ENCODE measurements around the gene SPATS2L.

SPATS2L gene

GRCh38 chr2:200383380-200384110 is 77.1 kb downstream of the SPATS2L start:
- no peak overlapping the region for H2AFZ ChIP-seq (ENCODE audit: low read depth, low read length, severe bottlenecking)
- H3K27ac ChIP-seq (ENCODE audit: low read depth, low read length), result no peak overlapping the region
- H4K20me1 ChIP-seq (ENCODE audit: low read depth, low read length), result no peaks in the 10 kb centered on the region
- no peaks in the 10 kb centered on the region for H3F3A ChIP-seq (ENCODE audit: insufficient read depth)
- no peak overlapping the region for H3K4me2 ChIP-seq (ENCODE audit: low read depth, low read length, poor library complexity, severe bottlenecking)
- TF ChIP-seq EZH2phosphoT487 (conservative IDR thresholded peaks at IDR 0.05; ENCODE audit: low read length), result no peak
- no peak for TF ChIP-seq CTCF (IDR thresholded peaks at IDR 0.05; ENCODE audit: insufficient read depth, low read length, poor library complexity, severe bottlenecking)
- H3K79me2 ChIP-seq (ENCODE audit: insufficient read depth, low read length), result no peaks in the 10 kb centered on the region
- no peak overlapping the region for H3K9ac ChIP-seq (ENCODE audit: low read length)
- H3K36me3 ChIP-seq (ENCODE audit: low read length), result no peaks in the 10 kb centered on the region
- H3K27me3 ChIP-seq (ENCODE audit: low read length), result no peaks in the 10 kb centered on the region
- no peaks in the 10 kb centered on the region for H3K9me2 ChIP-seq (replicated peaks; ENCODE audit: insufficient read depth, low read length)
- no peaks in the 10 kb centered on the region for H3K9me3 ChIP-seq (ENCODE audit: insufficient read depth, low read length)
- H3K4me3 ChIP-seq (ENCODE audit: insufficient read depth, low read length, poor library complexity, severe bottlenecking), result no peak overlapping the region

GRCh38 chr2:200385063-200385635 is 78.7 kb downstream of the SPATS2L start:
- H2AFZ ChIP-seq (ENCODE audit: low read depth, low read length, severe bottlenecking), result no peak overlapping the region
- no peaks in the 10 kb centered on the region for H3F3A ChIP-seq (ENCODE audit: insufficient read depth)
- TF ChIP-seq EZH2phosphoT487 (conservative IDR thresholded peaks at IDR 0.05; ENCODE audit: low read length) (no peak), CTCF (IDR thresholded peaks at IDR 0.05; ENCODE audit: insufficient read depth, low read length, poor library complexity, severe bottlenecking) (no peak)
- H3K27me3 ChIP-seq (ENCODE audit: low read length), result no peaks in the 10 kb centered on the region
- H3K4me2 ChIP-seq (ENCODE audit: low read depth, low read length, poor library complexity, severe bottlenecking), result no peak overlapping the region
- H3K4me3 ChIP-seq (ENCODE audit: insufficient read depth, low read length, poor library complexity, severe bottlenecking), result no peak overlapping the region
- no peaks in the 10 kb centered on the region for H3K36me3 ChIP-seq (ENCODE audit: low read length)
- H3K79me2 ChIP-seq (ENCODE audit: insufficient read depth, low read length), result no peaks in the 10 kb centered on the region
- no peaks in the 10 kb centered on the region for H4K20me1 ChIP-seq (ENCODE audit: low read depth, low read length)
- H3K27ac ChIP-seq (ENCODE audit: low read depth, low read length), result no peak overlapping the region
- no peaks in the 10 kb centered on the region for H3K9me3 ChIP-seq (ENCODE audit: insufficient read depth, low read length)
- no peaks in the 10 kb centered on the region for H3K9me2 ChIP-seq (replicated peaks; ENCODE audit: insufficient read depth, low read length)
- no peak overlapping the region for H3K9ac ChIP-seq (ENCODE audit: low read length)

- TF ChIP-seq CTCF (IDR thresholded peaks at IDR 0.05; ENCODE audit: insufficient read depth, low read length, poor library complexity, severe bottlenecking) (no peak), EZH2phosphoT487 (conservative IDR thresholded peaks at IDR 0.05; ENCODE audit: low read length) (no peak)
- Histone ChIP-seq H3K27ac (ENCODE audit: low read depth, low read length) (no peak overlapping the region), H3K79me2 (ENCODE audit: insufficient read depth, low read length) (no peaks in the 10 kb centered on the region), H2AFZ (ENCODE audit: low read depth, low read length, severe bottlenecking) (no peak overlapping the region), H3K27me3 (ENCODE audit: low read length) (no peaks in the 10 kb centered on the region), H3K9me2 (replicated peaks; ENCODE audit: insufficient read depth, low read length) (no peaks in the 10 kb centered on the region), H3K4me3 (ENCODE audit: insufficient read depth, low read length, poor library complexity, severe bottlenecking) (no peak overlapping the region), H3K4me2 (ENCODE audit: low read depth, low read length, poor library complexity, severe bottlenecking) (no peak overlapping the region), H3K36me3 (ENCODE audit: low read length) (no peaks in the 10 kb centered on the region), H3F3A (ENCODE audit: insufficient read depth) (no peaks in the 10 kb centered on the region), H3K9ac (ENCODE audit: low read length) (no peak overlapping the region), H4K20me1 (ENCODE audit: low read depth, low read length) (no peaks in the 10 kb centered on the region), H3K9me3 (ENCODE audit: insufficient read depth, low read length) (no peaks in the 10 kb centered on the region)
Measured at GRCh38 chr2:200393191-200393590, 86.7 kb downstream of the SPATS2L start.
